ENCODE measurements around the gene NPB. TPM values are rescaled to one million over a fixed set of nuclear protein-coding genes. Genes with fewer than 3 reads are reported as not detected.

The NPB gene
- polyA plus RNA-seq, 4 donors, result 0.32 to 1.00 (median 0.48) TPM

DNA sequence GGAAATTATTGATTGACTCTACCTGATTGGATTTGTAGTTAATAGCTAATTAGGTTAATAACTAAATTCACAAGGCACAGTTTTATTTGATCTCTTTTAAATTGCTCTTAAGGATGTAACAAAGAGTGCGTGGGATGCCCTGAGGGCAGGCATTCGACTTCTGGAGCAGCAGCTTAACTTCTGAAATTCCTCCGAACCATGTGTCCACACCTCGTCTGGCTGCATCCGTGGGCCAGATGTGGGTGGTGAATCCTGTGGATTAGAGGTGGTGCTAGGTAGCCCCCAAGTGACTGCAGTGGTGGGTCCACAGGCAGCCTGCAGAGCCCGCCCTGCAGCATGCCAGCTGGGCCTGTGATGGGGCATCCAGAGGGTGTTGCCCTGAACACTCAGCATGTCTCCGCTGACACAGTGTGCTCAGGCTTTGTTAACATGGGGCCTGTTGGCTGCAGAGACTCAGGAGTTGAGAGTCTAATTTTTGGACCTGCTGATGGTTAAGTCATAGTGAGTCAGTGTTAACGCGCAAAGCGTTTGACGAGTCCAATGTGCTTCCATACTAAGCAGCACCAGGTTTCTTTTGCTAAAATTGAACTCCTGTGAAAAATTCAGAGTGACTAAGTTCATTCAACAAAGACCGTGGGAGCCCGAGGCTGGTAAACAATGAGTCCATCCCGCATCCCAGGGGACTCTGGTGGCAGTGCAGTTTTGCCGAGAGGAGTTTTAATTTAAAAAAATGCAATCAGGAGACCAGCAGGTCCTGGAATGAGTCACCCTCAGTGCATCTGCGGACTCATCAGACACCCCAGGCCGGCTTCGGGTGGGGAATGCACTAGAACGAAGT, 3.8 kb upstream of the NPB start:
- DNase-seq (ENCODE audit: low read depth in 4 of 4, low spot score in 3 of 4), result no peak

DNA sequence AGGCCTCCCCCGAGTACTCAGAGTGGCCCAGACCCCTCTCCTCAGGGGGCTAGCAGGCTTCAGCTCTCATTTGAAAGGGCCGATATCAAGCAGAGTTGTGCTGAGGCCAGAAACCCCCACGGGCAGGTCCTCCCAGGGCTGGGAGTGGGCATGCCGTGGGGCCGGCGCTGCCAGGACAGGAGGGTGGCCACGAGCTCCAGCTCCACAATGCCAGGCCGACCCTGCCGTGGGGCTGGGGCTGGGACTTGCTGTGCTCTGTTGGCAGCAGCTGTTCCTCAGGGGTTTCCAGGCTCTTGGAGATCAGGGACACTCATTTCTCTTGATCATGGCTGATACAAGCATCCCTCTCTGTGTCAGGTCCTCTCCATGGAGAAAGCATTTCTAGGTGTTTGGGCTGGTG, 3.2 kb upstream of the NPB start:
- DNase-seq (ENCODE audit: low read depth in 4 of 4, low spot score in 3 of 4), result no peak

DNA sequence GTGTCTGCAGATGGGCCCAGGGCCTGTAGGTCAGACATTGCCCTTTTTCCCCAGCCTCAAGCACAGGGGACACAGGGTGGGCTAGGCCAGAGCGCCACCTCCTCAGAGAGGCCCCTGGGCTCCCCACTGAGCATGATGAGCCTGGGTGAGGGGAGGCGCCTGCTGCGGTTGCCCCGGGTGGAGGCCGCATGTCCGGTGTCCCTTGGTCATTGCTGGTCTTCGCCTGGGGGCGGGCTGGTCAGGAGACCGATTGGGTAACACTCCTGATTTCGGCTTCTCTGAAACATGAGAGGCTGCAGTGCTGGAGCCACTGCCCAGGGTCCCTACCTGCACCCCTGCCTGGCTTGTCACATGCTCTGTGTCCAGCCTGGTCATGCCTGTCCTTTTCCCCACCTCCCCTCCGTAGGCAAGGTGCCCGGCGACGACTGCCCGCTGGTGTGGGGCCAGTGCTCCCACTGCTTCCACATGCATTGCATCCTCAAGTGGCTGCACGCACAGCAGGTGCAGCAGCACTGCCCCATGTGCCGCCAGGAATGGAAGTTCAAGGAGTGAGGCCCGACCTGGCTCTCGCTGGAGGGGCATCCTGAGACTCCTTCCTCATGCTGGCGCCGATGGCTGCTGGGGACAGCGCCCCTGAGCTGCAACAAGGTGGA, 2.4 kb upstream of the NPB start:
- no peak for DNase-seq (ENCODE audit: low read depth in 4 of 4, low spot score in 3 of 4)

DNA sequence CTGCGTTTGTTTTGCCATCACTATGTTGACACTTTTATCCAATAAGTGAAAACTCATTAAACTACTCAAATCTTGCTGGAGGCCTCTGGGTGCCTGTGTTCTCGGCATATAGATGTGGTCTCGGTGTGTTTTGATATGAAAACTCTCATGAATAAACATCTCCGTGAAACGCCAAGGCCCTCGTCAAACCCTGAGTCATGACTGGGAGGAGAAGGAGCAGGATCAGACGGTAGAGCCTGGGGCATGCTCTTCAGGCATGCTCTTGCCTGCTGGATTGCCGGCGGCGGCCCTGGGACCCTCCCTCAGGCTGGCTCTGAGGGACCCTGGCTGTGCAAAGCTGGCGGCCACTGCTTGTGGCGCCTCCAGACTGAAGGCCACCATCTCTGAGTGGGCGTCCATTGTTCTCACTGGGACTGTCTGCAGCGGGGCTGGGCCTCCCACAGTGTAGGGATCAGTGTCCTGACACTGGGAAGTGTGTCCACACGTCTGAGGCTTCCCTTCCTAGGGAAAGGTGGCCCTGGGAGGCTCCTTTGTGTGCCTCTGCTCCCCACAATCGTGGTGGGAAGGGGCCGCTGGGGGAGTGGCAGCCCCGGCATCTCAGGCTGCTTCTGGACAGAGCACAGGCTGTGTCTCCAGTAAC, 1.7 kb upstream of the NPB start:
- DNase-seq (ENCODE audit: low read depth in 4 of 4, low spot score in 3 of 4), result no peak

DNA sequence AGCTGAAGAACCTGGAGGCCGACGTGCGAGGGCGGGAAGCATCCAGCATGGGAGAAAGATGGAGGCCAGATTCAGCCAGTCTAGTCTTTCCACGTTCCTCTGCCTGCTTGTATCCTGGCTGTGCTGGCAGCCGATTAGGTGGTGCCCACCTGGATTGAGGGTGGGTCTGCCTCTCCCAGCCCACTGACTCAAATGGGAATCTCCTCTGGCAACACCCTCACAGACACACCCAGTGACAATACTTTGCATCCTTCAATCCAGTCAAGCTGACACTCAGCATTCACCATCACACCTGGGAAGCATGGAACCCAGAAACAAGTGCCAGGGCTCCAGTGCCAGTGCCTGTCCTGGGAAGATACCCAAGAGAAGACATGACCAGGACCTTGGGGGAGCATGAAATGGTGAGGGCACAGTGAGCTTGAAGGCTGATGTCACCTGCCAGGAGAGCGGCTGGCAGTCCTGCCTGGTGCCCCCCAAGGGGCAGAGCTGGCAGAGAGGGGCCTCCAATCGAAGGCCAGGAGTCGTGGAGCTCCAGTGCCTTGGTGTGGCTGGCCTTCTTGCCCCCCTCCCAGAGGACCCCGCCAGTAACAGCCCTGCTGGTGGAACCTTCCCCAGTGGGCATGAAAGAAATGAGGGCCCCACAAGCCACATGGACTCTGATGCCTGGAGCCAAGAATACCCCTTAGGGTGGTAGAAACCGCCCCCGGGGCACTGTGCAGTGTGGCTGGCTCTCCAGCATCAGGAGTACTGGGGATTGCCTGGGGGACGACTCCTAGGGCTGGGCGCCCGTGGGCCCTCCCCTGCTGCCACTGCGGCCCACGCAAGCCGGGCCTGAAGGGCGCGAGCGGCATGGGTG, 643 bp upstream of the NPB start:
- no peak for DNase-seq (ENCODE audit: low read depth in 4 of 4, low spot score in 3 of 4)

DNA sequence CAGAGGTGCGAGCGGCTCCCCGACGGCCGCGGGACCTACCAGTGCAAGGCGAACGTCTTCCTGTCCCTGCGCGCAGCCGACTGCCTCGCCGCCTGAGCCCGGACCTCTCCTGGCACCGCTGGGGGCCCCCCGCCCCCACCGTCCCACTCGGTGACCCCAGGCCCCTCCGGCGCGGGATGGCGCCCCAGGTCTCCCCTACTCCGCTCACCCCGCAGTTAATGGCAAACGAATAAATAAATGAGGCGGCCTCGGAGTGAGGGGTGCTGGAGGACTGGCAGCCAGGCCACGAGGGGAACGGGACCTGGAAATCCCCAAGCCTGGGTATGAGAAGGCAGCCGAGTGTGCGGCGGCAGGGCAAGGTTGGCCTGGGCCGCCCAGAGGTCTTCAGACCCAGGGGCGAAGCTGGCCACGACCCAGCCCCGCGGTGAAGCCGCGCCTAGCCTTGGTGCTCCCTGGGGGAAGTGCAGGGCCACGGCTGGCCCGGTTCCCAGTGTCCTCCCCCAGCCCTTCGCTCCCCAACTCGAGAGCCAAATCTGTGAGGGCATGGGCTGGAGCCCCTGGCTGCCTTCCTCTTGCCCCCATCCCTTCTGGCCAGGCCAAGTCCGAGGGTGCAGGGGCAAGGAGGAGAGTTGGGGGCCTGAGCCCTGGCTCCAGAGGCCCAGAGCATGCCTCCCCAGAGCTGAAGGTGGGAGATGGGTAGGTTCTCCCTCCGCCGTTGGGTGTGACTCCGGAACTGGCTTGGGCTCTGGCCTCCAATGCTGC, 796 bp downstream of the NPB start:
- DNase-seq (ENCODE audit: low read depth in 4 of 4, low spot score in 3 of 4), result no peak

DNA sequence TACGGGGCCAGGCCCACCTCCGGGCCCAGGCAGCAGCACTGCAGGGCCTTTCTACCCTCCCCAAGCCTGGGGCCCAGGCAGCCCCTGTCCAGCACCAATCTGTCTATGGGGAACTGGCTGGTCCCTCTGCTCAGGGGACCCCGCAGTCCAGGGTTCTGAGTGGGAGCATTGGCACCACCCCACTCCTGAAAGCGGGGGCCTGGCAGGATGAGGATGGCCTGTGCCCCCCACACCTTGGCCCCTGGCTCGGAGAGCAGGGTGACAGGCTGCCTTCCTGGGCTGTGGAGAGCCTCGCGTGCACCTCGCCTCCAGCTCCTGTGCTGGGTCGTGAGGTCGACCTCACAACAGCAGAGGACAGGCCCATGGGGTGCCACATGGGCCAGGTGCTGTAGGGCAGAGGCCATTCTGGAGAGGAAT, 1.4 kb downstream of the NPB start:
- no peak for DNase-seq (ENCODE audit: low read depth in 4 of 4, low spot score in 3 of 4)

DNA sequence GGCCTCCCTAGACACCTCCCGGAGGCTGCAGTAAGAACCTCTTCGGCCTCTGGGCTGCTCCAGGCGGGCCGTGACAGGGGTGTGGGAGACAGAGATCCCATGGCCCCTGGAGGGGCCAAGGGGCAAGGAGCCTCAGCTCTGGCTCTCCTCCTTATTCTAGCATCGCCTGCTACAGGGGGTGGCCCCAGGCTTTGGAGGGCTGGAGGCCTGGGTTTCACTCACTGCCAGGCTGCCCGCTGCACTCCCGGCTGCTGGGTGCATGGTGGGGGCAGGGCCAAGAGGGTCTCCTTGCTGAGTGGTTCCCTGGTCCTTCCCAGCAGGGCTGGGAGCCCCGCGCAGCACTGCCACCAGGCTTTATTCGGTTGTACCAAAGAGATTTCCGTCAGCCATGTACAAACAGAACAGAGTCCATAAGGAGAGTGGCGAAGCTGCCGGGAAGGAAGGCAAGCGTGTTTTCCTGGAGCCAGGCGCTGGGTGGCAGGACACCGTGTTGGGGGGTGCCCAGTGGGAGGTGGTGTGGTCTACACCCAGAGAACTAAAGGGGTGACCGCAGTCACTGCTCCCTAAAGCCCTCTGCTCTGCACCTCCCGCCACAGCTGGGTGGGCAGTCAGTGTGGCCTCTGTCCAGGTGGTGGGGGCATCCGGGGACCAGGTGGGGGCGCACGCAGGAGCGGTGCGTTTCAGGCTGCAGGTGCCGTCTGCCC, 2.0 kb downstream of the NPB start:
- DNase-seq (ENCODE audit: low read depth in 4 of 4, low spot score in 3 of 4), result no peak

DNA sequence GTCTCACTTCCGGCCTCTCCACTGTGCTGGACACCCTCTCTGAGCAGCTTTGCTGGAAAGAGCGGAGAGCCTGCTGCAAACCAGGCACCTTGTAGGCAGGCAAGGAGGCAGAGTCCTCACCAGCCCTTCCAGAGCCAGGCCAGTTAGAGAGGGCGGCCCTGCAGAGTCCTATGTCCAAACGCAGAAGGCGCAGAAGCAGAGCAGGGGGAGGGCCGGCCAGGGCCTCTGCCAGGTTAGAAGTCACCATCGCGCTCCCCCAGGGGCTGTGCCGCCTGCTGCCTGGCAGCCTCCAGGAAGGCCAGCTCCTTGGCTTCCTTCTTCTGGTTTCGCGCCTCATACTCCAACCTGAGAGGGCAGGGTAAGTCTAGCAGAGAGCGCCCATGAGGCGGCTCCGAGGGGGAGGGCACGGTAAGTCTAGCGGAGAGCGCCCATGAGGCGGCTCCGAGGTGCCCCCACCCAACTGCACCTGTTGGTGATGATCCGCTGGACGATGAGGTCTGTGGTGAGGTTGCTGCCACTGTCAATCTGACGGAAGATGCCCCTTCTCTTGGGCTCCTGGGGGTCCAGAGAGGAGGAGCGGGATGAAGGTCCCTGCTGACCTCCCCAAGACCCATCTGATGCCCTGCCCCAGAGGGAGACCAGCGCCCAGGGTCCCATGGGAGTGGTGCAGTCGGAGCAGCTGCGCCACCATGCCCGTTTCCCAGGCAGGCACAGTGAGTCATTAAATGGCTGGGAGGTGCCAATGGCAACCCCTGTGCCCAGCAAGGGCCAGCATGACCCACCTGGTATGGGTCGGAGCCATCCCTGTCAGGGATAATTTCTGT, 2.8 kb downstream of the NPB start:
- DNase-seq (ENCODE audit: low read depth in 4 of 4, low spot score in 3 of 4), result no peak

DNA sequence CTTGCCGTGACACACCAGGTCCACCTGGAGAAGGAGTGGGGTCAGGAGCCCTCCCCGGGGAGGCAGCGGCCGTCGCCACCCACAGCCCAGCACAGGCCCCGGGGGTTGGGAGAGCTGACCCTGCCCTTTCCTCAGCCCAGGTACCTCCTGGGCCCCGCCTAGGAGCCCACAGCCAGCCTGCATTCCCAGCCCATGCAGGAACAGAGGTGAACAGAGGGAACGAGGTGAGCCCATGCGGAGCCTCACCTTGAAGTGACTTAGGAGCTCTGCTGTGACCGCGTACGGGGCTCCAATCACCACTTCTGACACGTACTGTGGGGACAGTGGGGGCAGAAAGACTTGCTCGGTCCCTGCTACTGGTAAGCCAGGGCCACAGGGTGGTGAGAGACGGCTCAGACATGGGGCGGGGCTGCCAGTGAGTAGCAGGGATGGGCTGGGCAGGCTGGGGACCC, 3.4 kb downstream of the NPB start:
- DNase-seq (ENCODE audit: low read depth in 4 of 4, low spot score in 3 of 4), result no peak

DNA sequence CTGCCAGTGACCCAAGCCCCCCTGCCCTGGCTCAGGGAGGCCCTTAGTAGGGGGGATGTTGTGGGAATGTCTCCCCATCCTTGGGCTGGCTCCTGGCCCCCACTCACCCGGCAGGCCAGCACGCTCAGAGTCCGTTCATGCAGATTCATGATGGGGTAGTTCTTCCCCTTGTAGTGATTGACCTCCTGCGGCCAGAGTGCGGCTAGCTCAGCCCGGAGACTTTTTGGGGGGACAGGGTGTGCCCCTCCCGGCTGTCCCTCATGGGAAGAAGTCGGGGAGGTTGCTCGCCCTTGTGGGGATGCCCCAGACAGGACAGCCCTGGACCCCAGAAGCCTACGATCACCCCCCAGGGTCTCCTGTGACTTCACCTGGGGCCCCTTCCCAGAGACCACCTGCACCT, 4.0 kb downstream of the NPB start:
- no peak for DNase-seq (ENCODE audit: low read depth in 4 of 4, low spot score in 3 of 4)

DNA sequence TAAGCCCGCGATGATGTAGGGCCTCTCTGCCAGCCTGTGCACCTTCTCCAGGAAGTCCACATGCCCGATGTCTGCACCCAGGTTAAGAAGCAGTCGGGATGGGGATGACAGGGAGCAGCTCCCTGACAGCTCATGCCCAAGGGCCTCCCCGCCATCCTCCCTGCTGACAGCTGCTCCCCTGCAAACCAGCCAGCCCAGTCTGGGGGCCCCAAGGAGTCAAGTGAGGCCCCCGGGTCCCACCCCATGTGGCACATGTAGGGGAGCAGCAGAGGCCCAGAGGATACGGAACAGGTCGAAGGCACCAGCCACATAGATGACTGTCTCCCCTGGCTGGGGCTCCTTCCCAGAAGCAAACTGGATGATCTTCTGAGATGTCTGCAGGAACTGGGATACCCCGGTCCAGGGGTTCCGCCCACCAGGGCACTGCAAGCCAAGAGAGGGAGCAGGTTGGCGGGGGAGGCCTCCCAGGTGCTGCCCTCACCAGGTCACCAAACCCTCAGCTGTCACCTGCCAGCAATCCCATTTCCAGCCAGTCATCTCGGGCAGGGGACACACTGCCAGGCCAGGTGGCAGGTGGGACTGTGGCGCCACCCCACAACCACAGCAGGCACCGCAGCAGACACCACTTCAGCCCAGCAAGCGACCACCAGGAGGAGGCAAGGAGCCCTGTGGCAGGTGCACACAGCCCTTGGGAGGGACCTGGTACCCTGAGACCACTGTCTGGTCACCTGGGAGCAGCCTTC, 4.6 kb downstream of the NPB start:
- no peak for DNase-seq (ENCODE audit: low read depth in 4 of 4, low spot score in 3 of 4)

DNA sequence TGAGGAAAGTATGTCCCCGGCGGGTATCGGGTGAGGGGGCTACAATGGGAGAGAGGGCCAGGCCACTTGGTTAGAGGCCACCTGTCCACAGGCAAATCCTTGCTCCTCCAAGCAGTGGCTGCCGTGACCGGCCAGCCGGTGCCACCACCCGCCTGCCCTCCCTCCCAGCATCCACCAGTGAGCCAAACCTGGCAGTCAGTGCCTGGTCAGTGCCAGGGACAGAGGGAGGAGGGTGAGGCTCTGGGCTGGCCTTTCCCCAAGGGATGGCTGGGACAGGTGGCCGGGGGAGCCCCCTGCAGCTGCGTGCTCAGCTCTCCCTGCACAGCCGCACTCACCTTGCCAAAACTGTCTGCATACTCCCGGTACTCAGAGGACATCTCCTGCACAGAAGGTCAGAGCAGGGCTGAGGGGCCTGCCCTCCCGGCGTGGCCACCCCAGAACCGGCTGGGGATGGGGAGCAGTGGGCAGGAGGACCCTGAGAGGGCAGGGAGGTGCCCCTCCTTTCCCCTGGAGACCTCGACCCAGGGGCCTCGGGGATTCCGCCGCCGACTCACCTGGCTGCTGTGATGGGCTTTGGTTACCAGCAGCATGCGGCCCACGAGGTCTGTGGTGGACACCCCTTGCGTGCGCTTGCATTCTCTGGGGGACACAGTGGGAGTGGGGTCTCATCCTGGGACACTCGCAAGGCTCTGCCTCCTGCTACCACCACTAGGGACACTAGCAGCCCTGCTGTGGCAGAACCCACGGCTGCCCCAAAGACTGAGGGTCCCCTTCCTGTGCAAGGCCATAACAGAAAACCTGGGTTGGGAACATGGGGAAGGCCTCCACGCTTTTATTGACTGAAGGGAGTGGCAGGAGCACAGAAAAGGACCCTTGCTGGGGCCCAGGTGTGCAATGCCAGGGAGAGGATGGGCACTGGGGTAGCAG, 5.4 kb downstream of the NPB start:
- no peak for DNase-seq (ENCODE audit: low read depth in 4 of 4, low spot score in 3 of 4)

DNA sequence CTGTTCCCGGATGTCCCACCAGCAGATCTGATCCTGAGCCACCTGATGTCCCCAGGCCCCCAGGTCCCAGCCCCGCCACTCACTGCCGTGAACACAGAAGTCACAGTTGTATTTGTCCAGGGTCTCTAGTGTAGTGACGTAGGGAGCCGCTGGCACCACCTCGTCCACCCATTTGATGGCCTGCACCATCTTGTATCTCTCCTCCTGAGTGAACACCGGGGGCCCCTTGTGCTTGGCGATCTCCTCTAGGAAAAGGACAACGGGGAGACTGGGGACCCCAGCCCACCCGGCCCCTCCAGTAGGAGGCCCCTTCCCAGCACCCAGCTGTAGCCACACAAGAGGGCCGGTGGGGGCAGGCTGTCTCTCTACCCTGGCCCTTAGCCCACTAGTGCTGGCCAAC, 6.8 kb downstream of the NPB start:
- no peak for DNase-seq (ENCODE audit: low read depth in 4 of 4, low spot score in 3 of 4)

DNA sequence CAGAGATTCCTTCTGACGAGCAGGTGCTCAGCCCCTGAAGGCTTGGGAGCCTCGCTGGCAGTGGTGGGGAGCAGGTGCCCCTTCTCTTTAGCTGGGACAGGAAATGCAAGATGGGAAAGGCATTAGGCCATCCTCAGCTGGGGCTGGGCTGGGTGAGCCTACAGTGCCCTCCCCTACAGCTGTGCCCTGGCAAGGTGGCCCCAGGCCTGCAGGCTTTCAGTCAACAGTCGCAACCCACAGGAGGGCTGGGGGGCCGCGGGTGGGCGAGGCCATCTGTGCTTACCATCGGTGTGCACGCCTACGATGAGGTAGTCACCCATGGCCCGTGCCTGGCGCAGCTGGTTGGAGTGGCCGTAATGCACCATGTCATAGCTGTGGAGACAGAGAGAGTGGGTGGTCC, 7.2 kb downstream of the NPB start:
- no peak for DNase-seq (ENCODE audit: low read depth in 4 of 4, low spot score in 3 of 4)

DNA sequence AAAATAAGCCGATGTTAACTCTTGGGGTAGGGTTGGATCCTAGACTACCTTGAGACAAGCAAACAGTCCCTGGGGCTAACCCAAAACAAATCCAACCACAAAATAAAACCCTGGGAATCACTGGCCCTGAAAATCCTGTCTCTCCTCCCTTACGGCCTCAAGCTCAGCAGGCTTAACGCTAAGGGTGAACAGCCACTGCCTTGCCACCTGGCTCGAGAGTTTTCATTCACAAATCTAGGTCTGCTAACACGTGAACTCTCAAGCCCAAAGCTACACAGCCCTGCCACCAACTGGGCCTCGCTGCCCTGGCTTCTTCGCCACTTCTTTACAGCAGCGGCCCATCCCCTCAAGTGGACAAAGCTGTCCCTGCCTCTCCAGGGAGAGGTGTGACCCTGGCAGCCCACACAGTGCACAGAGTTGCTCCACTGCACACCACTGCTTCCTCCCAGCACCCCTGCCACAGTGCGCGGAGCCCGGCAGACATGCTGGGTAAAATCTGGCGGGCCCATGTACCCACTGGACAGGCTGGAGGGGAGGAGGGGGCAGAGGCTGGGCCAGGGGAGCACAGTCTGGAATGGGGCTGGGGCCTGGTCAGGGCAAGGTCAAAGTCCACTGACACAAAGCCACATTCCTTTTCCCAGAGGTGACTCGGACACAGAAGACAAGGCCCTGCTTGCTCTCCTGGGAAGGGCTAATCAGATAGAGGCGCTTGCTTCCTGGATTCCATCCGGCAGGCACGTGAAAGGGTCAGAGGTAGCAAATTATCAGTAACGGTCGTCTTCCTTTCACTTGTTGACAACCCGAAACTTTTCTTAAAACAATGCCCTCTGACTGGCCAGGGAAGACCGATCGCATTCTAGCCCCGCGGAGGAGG, 8.2 kb downstream of the NPB start:
- DNase-seq (ENCODE audit: low read depth in 4 of 4, low spot score in 3 of 4), result no peak
